SJSA1 (cell line): ENCODE results near the gene STEAP2. TPM values are rescaled to one million over a fixed set of nuclear protein-coding genes. Genes with fewer than 3 reads are reported as not detected.

ENCODE experiments used
- DNase-seq, 2 experiments: peaks; one replicate each; pipeline ENCODE4 v3.0.0-alpha.2; 2015 to 2020; ENCODE audit warnings: low spot score in 2 of 2, low read depth in 1 of 2
- H3K27ac ChIP-seq: fragments of 250-450 bp; sonication (Bioruptor Pico); 2 replicates; pipeline ENCODE4 v1.5.1; 2020; ENCODE audit warnings: mild to moderate bottlenecking, moderate library complexity
- H3K27me3 ChIP-seq: fragments of 250-450 bp; sonication (Bioruptor Pico); replicated peaks from 2 replicates; pipeline ENCODE4 v1.5.1; 2020; ENCODE audit warnings: mild to moderate bottlenecking, moderate library complexity
- H3K36me3 ChIP-seq: fragments of 250-450 bp; sonication (Bioruptor Pico); 2 replicates; pipeline ENCODE4 v1.5.1; 2020; ENCODE audit warnings: mild to moderate bottlenecking
- H3K4me1 ChIP-seq: fragments of 250-450 bp; sonication (Bioruptor Pico); replicated peaks from 2 replicates; pipeline ENCODE4 v1.6.1; 2021; ENCODE audit warnings: mild to moderate bottlenecking
- H3K4me3 ChIP-seq: fragments of 250-450 bp; sonication (Bioruptor Pico); 2 replicates; pipeline ENCODE4 v1.5.1; 2020; ENCODE audit warnings: mild to moderate bottlenecking
- H3K9me3 ChIP-seq: fragments of 250-450 bp; sonication (Bioruptor Pico); replicated peaks from 2 replicates; pipeline ENCODE4 v1.5.1; 2020; ENCODE audit warnings: mild to moderate bottlenecking
- total RNA-seq: library from RNA; depleted of rRNA; stranded (reverse); fragments of >200 nt; shearing (Covaris generic); gene quantifications from 2 replicates; pipeline ENCODE4 v1.2.3, GENCODE V29; 2014

Gene STEAP2
- total RNA-seq, 1 experiment from 2014 or later, result 3.3 TPM

DNA sequence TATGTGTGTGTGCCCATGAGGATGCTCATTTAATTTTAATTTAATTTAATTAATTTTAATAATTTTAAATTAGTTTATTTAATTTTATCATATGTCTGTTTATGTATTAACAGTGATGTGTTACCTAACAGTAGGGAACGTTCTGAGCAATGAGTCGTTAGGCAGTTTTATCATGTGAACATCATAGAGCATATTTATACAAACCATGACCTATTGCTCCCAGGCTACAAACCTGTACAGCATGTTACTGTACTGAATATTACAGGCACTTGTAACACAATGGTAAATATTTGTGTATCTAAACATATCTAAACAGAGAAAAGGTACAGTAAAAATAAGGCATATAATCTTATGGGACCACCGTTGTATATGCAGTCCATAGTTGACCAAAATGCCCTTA lies 19.8 kb downstream of the STEAP2 start:
- no peak overlapping the region for H3K27ac ChIP-seq
- no peaks in the 10 kb centered on the region for H3K4me1 ChIP-seq
- no peaks in the 10 kb centered on the region for H3K27me3 ChIP-seq
- H3K9me3 ChIP-seq, result no peaks in the 10 kb centered on the region
- no peak overlapping the region for H3K4me3 ChIP-seq
- DNase-seq, result no peak
- H3K36me3 ChIP-seq, result no peaks in the 10 kb centered on the region

DNA sequence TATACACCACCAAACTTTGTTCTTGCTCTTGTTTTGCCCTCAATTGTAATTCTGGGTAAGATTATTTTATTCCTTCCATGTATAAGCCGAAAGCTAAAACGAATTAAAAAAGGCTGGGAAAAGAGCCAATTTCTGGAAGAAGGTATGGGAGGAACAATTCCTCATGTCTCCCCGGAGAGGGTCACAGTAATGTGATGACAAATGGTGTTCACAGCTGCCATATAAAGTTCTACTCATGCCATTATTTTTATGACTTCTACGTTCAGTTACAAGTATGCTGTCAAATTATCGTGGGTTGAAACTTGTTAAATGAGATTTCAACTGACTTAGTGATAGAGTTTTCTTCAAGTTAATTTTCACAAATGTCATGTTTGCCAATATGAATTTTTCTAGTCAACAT lies 20.9 kb downstream of the STEAP2 start:
- no peaks in the 10 kb centered on the region for H3K9me3 ChIP-seq
- DNase-seq, result no peak
- no peak overlapping the region for H3K4me3 ChIP-seq
- no peaks in the 10 kb centered on the region for H3K4me1 ChIP-seq
- no peak overlapping the region for H3K27ac ChIP-seq
- no peaks in the 10 kb centered on the region for H3K27me3 ChIP-seq
- H3K36me3 ChIP-seq, result no peaks in the 10 kb centered on the region

DNA sequence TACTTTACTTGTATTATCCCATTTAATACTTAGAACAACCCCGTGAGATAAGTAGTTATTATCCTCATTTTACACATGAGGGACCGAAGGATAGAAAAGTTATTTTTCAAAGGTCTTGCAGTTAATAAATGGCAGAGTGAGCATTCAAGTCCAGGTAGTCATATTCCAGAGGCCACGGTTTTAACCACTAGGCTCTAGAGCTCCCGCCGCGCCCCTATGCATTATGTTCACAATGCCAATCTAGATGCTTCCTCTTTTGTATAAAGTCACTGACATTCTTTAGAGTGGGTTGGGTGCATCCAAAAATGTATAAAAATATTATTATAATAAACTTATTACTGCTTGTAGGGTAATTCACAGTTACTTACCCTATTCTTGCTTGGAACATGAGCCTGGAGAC lies 22.0 kb downstream of the STEAP2 start:
- no peak overlapping the region for H3K4me3 ChIP-seq
- H3K36me3 ChIP-seq, result no peaks in the 10 kb centered on the region
- H3K27ac ChIP-seq, result no peak overlapping the region
- no peaks in the 10 kb centered on the region for H3K27me3 ChIP-seq
- no peak for DNase-seq
- no peaks in the 10 kb centered on the region for H3K4me1 ChIP-seq
- H3K9me3 ChIP-seq, result no peaks in the 10 kb centered on the region

DNA sequence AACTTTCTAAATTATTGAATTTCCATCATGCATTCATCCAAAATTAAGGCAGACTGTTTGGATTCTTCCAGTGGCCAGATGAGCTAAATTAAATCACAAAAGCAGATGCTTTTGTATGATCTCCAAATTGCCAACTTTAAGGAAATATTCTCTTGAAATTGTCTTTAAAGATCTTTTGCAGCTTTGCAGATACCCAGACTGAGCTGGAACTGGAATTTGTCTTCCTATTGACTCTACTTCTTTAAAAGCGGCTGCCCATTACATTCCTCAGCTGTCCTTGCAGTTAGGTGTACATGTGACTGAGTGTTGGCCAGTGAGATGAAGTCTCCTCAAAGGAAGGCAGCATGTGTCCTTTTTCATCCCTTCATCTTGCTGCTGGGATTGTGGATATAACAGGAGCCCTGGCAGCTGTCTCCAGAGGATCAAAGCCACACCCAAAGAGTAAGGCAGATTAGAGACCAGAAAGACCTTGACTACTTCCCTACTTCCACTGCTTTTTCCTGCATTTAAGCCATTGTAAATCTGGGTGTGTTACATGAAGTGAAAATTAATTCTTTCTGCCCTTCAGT lies 25.3 kb downstream of the STEAP2 start:
- DNase-seq, result no peak
- Histone ChIP-seq H3K27ac (no peak overlapping the region), H3K4me1 (0 out of 2 replicates have a peak, but pooled peaks cover 3% of the 10 kb centered on the region), H3K27me3 (no peaks in the 10 kb centered on the region), H3K4me3 (no peak overlapping the region), H3K9me3 (no peaks in the 10 kb centered on the region), H3K36me3 (no peaks in the 10 kb centered on the region)

DNA sequence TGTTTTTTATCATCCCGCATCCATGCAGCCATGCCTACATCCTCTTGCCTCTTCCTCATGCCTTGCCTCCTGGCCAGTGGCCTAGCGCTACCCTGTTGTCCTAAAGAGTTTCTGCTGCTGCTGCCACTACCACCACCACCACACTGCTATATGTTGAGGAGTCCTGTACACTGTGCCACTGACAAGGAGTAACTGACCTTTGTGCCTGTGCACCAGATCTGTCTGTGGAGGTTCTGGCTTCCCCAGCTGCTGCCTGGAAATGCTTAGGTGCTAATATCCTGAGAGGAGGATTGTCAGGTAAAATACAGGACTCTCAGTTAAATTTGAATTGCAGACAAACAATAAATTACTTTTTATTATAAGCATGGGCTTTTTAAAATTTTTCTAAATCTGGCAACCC lies 26.5 kb downstream of the STEAP2 start:
- no peak for DNase-seq
- no peaks in the 10 kb centered on the region for H3K9me3 ChIP-seq
- H3K27ac ChIP-seq, result no peak overlapping the region
- H3K4me1 ChIP-seq, result 0 out of 2 replicates have a peak, but pooled peaks cover 3% of the 10 kb centered on the region
- H3K27me3 ChIP-seq, result no peaks in the 10 kb centered on the region
- H3K4me3 ChIP-seq, result no peak overlapping the region
- H3K36me3 ChIP-seq, result no peaks in the 10 kb centered on the region

DNA sequence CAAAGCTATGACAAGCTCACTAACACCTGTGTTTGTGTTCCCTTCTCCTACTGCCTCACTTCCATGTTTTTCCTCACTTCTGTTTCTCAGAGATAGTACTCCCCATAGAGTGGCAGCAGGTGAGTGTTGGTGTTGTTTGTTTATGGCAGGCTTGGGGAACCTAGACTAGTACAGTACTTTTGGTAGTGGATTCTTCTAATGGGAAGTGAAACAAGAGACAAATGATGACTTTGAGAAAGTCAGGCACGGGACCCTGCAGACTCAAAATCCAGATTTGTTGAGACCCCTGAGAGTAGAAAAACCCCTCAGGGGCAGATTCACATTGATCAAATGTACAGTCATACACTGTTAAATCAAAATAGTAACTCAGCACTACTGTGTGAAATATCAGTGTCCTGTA lies 27.0 kb downstream of the STEAP2 start:
- Histone ChIP-seq H3K9me3 (no peaks in the 10 kb centered on the region), H3K27ac (no peak overlapping the region), H3K4me1 (0 out of 2 replicates have a peak, but pooled peaks cover 3% of the 10 kb centered on the region), H3K4me3 (no peak overlapping the region), H3K36me3 (no peaks in the 10 kb centered on the region), H3K27me3 (no peaks in the 10 kb centered on the region)
- DNase-seq, result no peak

DNA sequence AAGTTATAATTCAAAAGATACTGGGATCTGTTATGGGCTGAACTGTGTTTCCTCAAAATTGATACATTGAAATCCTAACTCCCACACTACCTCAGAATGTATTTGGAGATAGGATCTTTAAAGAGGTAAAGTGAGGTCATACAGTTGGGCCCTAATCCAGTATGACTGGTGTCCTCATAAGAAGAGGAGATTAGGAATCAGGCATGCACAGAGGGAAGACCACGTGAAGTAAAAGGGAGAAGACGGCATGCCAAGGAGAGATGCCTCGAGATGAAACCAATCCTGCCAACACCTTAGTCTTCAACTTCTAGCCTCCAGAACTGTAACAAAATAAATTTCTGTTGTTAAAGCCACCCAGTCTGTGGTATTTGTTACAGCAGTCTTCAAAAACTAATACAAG lies 27.5 kb downstream of the STEAP2 start:
- Histone ChIP-seq H3K27me3 (no peaks in the 10 kb centered on the region), H3K4me3 (no peak overlapping the region), H3K36me3 (no peaks in the 10 kb centered on the region), H3K27ac (no peak overlapping the region), H3K9me3 (no peaks in the 10 kb centered on the region), H3K4me1 (0 out of 2 replicates have a peak, but pooled peaks cover 3% of the 10 kb centered on the region)
- DNase-seq, result no peak

DNA sequence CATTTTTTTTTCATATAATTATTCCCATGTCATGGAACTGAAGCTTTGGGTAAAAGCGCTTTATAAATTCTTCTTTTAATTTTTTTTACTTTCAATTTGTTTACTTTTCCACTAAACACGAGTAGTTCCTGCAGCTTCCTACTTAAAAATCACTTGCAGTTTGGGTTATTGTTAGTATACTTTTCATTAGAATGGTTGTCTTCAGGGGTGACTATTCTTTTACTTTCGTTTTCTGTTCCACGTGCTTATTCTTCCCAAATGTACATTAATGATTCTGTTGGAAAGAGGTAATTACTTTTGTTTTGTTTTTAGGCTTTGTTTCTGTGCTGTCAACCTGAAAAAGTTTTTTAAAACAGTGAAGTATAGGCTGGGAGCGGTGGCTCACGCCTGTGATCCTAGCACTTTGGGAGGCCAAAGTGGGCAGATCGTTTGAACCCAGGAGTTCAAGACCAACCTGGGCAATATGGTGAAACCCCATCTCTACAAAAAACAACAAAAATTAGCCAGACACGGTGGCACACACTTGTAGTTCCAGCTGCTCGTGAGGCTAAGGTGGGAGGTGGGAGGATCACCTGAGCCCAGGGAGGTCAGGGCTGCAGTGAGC lies 28.2 kb downstream of the STEAP2 start:
- no peak for DNase-seq
- Histone ChIP-seq H3K4me1 (peaks cover 6% of the 10 kb centered on the region; the same call in 1 of the 2 replicates), H3K27ac (no peak overlapping the region), H3K27me3 (no peaks in the 10 kb centered on the region), H3K36me3 (no peaks in the 10 kb centered on the region), H3K9me3 (no peaks in the 10 kb centered on the region), H3K4me3 (peak overlapping the region; percentile 10; the same call in 1 of the 2 replicates)

DNA sequence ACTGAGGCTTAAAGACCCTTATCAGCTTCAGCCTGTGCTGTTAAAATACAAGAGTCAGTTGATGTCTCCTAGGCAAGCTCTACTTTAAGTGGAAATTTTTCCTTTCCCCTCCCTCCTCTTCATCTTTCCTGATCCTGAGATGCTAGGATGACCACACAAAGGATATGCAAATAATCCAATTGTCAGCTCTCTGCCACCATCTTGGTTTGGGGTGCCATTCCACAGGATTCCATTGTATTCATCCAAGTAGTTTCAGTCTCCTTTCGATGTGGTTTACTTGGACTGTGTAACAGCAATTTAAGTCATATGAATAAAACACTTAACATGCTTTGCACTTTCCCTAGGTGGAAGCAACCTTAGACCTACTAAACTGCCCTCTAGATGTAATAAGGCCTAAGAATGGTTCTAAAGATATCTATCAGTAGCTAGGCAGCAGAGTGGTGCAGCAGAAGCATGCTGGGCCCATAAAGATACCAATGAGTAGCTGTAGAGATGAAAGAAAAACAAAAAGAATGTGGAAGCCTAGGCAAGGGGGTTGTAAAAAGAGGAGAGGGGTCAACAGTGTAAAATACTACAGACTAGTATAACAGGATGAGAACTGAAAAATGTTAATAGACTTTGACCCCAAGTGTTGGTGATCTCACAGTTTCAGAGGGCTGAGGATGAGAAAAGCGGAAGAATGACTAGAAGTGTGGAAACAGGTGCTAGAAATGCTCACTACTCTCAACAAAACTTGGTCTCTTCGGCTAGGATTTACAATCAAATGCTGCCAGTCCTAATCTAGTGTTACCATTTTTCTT lies 31.0 kb downstream of the STEAP2 start:
- Histone ChIP-seq H3K4me3 (no peak overlapping the region), H3K4me1 (peaks cover 13% of the 10 kb centered on the region), H3K27ac (no peak overlapping the region), H3K27me3 (peaks cover 2% of the 10 kb centered on the region; the same call in 1 of the 2 replicates), H3K9me3 (no peaks in the 10 kb centered on the region), H3K36me3 (no peaks in the 10 kb centered on the region)
- DNase-seq, result no peak

DNA sequence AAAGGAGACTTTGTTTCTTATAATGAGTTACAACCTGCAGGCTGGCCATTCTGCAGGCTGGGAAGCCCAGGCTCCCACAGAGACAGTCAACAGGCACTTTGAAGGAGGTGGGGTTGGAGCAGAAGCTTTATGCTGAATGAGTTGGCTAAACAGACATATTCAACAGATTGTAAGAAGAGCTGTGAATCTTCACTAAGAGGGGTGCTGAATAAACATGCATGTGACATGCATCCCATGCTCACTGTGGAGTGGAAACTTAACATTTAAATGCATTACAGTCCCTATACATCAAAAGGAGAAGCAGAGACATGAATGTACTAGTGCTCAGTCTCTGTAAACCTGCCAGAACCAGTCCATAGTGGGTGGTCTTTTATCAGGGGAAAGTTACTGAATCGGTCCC lies 32.0 kb downstream of the STEAP2 start:
- Histone ChIP-seq H3K36me3 (no peaks in the 10 kb centered on the region), H3K4me3 (no peak overlapping the region), H3K27ac (no peak overlapping the region), H3K27me3 (peaks cover 2% of the 10 kb centered on the region; the same call in 1 of the 2 replicates), H3K9me3 (no peaks in the 10 kb centered on the region), H3K4me1 (peaks cover 13% of the 10 kb centered on the region)
- DNase-seq, result no peak

DNA sequence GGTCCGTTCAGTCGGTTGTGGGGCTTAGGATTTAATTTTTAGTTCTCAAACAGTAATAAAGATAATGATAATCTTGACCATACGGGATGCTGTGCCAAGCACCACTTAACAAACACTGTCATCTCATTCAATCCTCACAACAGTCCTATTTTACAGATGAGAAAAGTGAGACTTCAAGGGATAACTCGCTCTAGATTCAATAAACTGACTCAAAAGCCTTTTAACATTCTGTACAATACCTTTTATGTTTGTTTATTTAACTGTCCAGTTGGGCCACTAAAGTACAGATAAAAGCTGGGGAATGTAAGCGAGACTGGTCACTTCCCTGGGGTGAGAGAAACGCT lies 33.0 kb downstream of the STEAP2 start:
- Histone ChIP-seq H3K4me1 (peaks cover 9% of the 10 kb centered on the region), H3K27me3 (peaks cover 2% of the 10 kb centered on the region; the same call in 1 of the 2 replicates), H3K9me3 (no peaks in the 10 kb centered on the region), H3K27ac (no peak overlapping the region), H3K4me3 (peak overlapping the region; percentile 57), H3K36me3 (no peaks in the 10 kb centered on the region)
- DNase-seq, result no peak

DNA sequence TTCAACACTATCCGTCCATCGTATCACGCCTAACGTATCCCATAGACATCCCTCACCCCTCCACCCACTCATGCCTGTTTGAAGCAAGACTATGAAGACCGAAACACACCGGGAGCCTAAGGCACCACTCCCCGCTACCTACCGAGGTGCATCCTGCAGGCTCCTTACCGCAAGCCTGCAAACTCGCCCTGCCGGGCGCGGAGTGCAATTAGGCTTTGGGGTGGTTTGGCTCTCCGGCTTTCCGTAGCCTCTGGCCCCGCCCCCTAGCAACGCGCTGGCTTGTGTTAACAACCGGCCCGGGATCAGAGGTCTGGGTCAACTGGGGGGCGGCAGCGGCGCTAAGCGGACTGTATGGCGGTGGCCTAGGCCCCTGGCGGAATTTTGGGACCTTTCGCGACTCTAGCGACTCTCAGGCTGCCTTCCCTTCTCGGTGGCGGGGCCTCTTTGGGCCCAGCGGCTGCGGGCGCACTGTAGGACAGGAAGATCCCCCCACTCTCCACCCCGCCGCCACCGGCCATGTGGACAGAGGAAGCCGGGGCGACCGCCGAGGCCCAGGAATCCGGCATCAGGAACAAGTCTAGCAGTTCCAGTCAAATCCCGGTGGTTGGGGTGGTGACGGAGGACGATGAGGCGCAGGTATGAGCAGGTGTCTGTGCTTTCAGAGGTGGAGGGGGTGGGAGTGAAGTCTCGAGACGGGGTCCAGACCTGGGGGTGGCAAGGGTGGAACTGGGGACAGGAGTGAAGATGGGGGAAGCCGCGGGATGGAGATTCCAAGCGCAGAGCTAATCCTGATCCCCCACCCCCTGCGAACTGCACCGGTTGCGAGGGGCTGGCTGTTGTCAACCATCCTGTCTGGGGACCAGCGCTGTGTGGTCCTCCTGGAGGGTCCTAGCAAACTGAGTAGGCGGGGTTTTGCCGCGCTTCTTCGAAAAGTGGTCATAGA lies 33.6 kb downstream of the STEAP2 start, which contains the start of gene CFAP69:
Gene CFAP69 (plus strand): TSS at position 266 of the 943 bp plus-strand sequence. CDS start 251 bp downstream, at position 517.
- Histone ChIP-seq H3K27me3 (peaks cover 2% of the 10 kb centered on the region; the same call in 1 of the 2 replicates), H3K27ac (no peak within 1 kb of the TSS), H3K9me3 (no peaks in the 10 kb centered on the region), H3K4me1 (peaks cover 9% of the 10 kb centered on the region), H3K36me3 (no peaks in the 10 kb centered on the region), H3K4me3 (peak within 1 kb of the TSS; percentile 57)
- DNase-seq, result peak; percentile 81 to 86

DNA sequence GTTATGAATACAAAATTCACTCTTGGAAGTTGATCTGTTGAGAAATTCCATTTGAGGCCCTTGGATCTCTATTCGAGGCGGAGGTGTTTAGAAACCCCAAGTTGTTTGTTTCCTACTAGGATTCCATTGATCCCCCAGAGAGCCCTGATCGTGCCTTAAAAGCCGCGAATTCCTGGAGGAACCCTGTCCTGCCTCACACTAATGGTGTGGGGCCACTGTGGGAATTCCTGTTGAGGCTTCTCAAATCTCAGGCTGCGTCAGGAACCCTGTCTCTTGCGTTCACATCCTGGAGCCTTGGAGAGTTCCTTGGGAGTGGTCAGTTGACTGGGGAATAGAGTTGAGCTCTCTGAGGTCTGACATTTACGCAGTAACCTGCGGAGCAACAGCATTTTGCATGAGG lies 34.6 kb downstream of the STEAP2 start:
- Histone ChIP-seq H3K27ac (no peak overlapping the region), H3K4me1 (peaks cover 15% of the 10 kb centered on the region), H3K27me3 (peaks cover 2% of the 10 kb centered on the region; the same call in 1 of the 2 replicates), H3K36me3 (no peaks in the 10 kb centered on the region), H3K4me3 (no peak overlapping the region), H3K9me3 (no peaks in the 10 kb centered on the region)
- no peak for DNase-seq
